Loucy (cell line): ENCODE data around the gene FHAD1.

Experiments
- CTCF ChIP-seq: fragments of 200-600 bp; sonication (generic); conservative IDR thresholded peaks from 2 replicates; pipeline ENCODE4 v1.5.1; 2014; ENCODE audit warnings: mild to moderate bottlenecking, antibody characterized with exemption, low read length
- EZH2phosphoT487 ChIP-seq: fragments of 200-600 bp; IDR thresholded peaks from 2 replicates; pipeline ENCODE4 v1.6.1; 2018; ENCODE audit warnings: antibody characterized with exemption, mild to moderate bottlenecking, moderate library complexity, borderline replicate concordance

GRCh38 chr1:15355968-15356625, 109.1 kb downstream of the FHAD1 start:
- no peak for TF ChIP-seq CTCF
- no peak for TF ChIP-seq EZH2phosphoT487
